Activated CD4-positive, CD25-positive, alpha-beta regulatory T cell treated with anti-CD3 and anti-CD28 coated beads, Interleukin-2, amount 50 U/mL, for 24 hours (primary cell): ENCODE measurements around the gene MYF6.

Experiments
- ATAC-seq, 2 donors: fragments of 150-1000 bp; cut with Tn5 transposase; one replicate each; pipeline ENCODE4 v1.10.0; 2021; ENCODE audit warnings: mild to moderate bottlenecking in 1 of 2, moderate library complexity in 1 of 2

Gene MYF6

GRCh38 chr12:80707830-80708258 is 410 bp downstream of the MYF6 start:
- no peak for ATAC-seq

GRCh38 chr12:80708259-80708974 is 983 bp downstream of the MYF6 start:
- no peak for ATAC-seq

- ATAC-seq = no peak
Observed at GRCh38 chr12:80708975-80709328, 1.5 kb downstream of the MYF6 start.

GRCh38 chr12:80709811-80710726 is 2.6 kb downstream of the MYF6 start:
- no peak for ATAC-seq

- ATAC-seq = no peak
Observed at GRCh38 chr12:80710727-80711449, 3.5 kb downstream of the MYF6 start.

GRCh38 chr12:80711866-80712265 is 4.4 kb downstream of the MYF6 start:
- no peak for ATAC-seq

- no peak for ATAC-seq
Observed at GRCh38 chr12:80712866-80713265, 5.4 kb downstream of the MYF6 start.

GRCh38 chr12:80713419-80713818 is 6.0 kb downstream of the MYF6 start:
- ATAC-seq = no peak

- no peak for ATAC-seq
Observed at GRCh38 chr12:80714055-80714454, 6.6 kb downstream of the MYF6 start.

GRCh38 chr12:80714846-80715245 is 7.4 kb downstream of the MYF6 start:
- ATAC-seq = no peak

GRCh38 chr12:80715713-80716249 is 8.3 kb downstream of the MYF6 start:
- ATAC-seq = no peak

- ATAC-seq = no peak
Observed at GRCh38 chr12:80716696-80717469, 9.4 kb downstream of the MYF6 start, which contains the start of gene MYF5. Gene MYF5, plus strand, starts transcription at chr12:80716912. Its CDS starts 152 bp downstream, at chr12:80717064.

GRCh38 chr12:80717856-80718255 is 10.4 kb downstream of the MYF6 start:
- no peak for ATAC-seq

- ATAC-seq = no peak
Observed at GRCh38 chr12:80720516-80720915, 13.1 kb downstream of the MYF6 start.

- ATAC-seq = no peak
Observed at GRCh38 chr12:80721326-80721725, 13.9 kb downstream of the MYF6 start.

GRCh38 chr12:80745851-80746505 is 38.5 kb downstream of the MYF6 start:
- ATAC-seq = no peak

GRCh38 chr12:80747800-80748199 is 40.4 kb downstream of the MYF6 start:
- ATAC-seq = no peak

GRCh38 chr12:80749456-80749855 is 42.0 kb downstream of the MYF6 start:
- no peak for ATAC-seq

GRCh38 chr12:80752464-80752863 is 45.0 kb downstream of the MYF6 start:
- no peak for ATAC-seq

GRCh38 chr12:80754274-80754673 is 46.8 kb downstream of the MYF6 start:
- no peak for ATAC-seq

GRCh38 chr12:80756875-80757274 is 49.4 kb downstream of the MYF6 start:
- no peak for ATAC-seq
